Gastrocnemius medialis (tissue), 4 donors: Measurements from ENCODE around the gene EXOC6. TPM values are rescaled to one million over a fixed set of nuclear protein-coding genes. Genes with fewer than 3 reads are reported as not detected.

Source experiments
- ATAC-seq, 2 donors: fragments of 150-250 bp; one replicate each; pipeline ENCODE4 v1.9.1; 2016
- DNase-seq, 2 donors: peaks; one replicate each; pipeline ENCODE4 v3.0.0-alpha.2; 2019
- H3K27ac ChIP-seq, 4 donors: fragments of 200-600 bp; sonication (generic); 1 replicate in 1 of 4; 2 replicates in 3 of 4; pipeline ENCODE4 v1.5.1; 2016 to 2018; ENCODE audit warnings: mild to moderate bottlenecking in 2 of 4, moderate library complexity in 1 of 4
- H3K27me3 ChIP-seq, 3 donors: fragments of 200-600 bp; sonication (generic) in 2 of 3; 1 replicate in 1 of 3; 2 replicates in 2 of 3; pipeline versions ENCODE4 v1.5.1 to v1.6.0; 2016 to 2019; ENCODE audit warnings: mild to moderate bottlenecking in 1 of 3, moderate library complexity in 1 of 3
- H3K36me3 ChIP-seq, 2 donors: fragments of 200-600 bp; sonication (generic) in 1 of 2; one replicate each; pipeline ENCODE4 v1.5.1; 2017 to 2018
- H3K4me1 ChIP-seq, 2 donors: fragments of 200-600 bp; sonication (generic) in 1 of 2; one replicate each; pipeline ENCODE4 v1.5.1; 2016 to 2017; ENCODE audit warnings: mild to moderate bottlenecking in 2 of 2
- H3K4me3 ChIP-seq, 4 donors: fragments of 200-600 bp; sonication (generic) in 3 of 4; 1 replicate in 1 of 4; 2 replicates in 3 of 4; pipeline ENCODE4 v1.5.1; 2016 to 2019; ENCODE audit warnings: mild to moderate bottlenecking in 2 of 4
- H3K9me3 ChIP-seq, 3 donors: fragments of 200-600 bp; sonication (generic) in 2 of 3; 1 replicate in 1 of 3; 2 replicates in 2 of 3; pipeline ENCODE4 v1.5.1; 2016 to 2019
- CTCF ChIP-seq, 5 experiments: fragments of 450-650 bp in 3 of 5; fragments of 200-600 bp in 2 of 5; sonication (generic) in 2 of 5; IDR thresholded peaks in 4 of 5; conservative IDR thresholded peaks in 1 of 5; 1 replicate in 4 of 5; 2 replicates in 1 of 5; pipeline ENCODE4 v1.5.1; 2016 to 2019; ENCODE audit warnings: antibody characterized with exemption in 5 of 5, mild to moderate bottlenecking in 3 of 5, moderate library complexity in 3 of 5
- POLR2A ChIP-seq, 2 donors: fragments of 450-650 bp; IDR thresholded peaks; one replicate each; pipeline ENCODE4 v1.6.1; 2017; ENCODE audit warnings: antibody characterized with exemption in 2 of 2, mild to moderate bottlenecking in 2 of 2, moderate library complexity in 2 of 2
- in situ Hi-C, 4 donors: fragments of 200-750 bp; cut with MboI; loops; one replicate each; pipeline versions ENCODE4 v1.15.0 to v1.8.0; 2017; ENCODE audit warnings: low sequenced_read_pairs in 4 of 4
- intact Hi-C: fragments of 100-400 bp; cut with DNase I; formaldehyde crosslinking; loops from one replicate; pipeline ENCODE4 v1.15.1; 2023; ENCODE audit warnings: low total_unique reads
- total RNA-seq, 4 donors: library from RNA; depleted of rRNA; stranded (reverse); fragments of >200 nt; gene quantifications; one replicate each; pipeline versions ENCODE4 v1.1.0 to v1.2.3, GENCODE V29; 2016

Gene EXOC6
- total RNA-seq, 4 donors from 2014 or later: 11.8 to 16.8 (median 14.6) TPM

DNA sequence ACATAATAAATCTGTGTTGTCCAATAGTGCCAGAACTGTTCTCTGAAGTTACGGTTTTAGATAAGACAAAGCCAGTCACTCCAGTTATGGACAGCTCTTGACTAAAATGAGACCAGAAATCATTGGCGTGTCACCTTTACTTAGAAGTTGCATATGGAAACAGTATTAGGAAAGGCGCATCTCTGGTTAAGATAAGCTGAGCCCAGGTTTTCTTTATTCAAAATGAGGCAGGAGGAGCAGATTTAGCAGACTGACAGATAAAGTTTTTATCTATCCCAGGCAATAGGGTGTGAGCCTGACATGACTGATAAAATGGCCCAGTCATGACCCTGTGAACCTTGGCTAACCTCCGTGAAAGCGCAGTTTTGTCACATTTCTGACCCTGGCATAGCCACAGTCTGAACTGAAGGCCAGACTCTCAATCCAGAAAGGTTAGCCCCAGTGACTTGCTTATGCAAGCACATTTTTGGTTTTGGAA is 229.6 kb downstream of the EXOC6 start:
- H3K4me1 ChIP-seq: peaks cover 7 to 16% of the 10 kb centered on the region in 2 donors
- ATAC-seq: no peak
- no peak overlapping the region for H3K27ac ChIP-seq
- TF ChIP-seq CTCF (IDR thresholded peaks at IDR 0.05 in 4 of 5, conservative IDR thresholded peaks at IDR 0.05 in 1 of 5) (no peak), POLR2A (IDR thresholded peaks at IDR 0.05) (no peak)
- DNase-seq: no peak
- H3K36me3 ChIP-seq: no peaks in the 10 kb centered on the region
- in situ Hi-C loops: loop anchor here in 1 of 4 donors (25.0 kb wide), 1 partner anchor 434 kb away; no protein-coding TSS in a partner anchor
- peaks cover 54 to 59% (median 58%) of the 10 kb centered on the region in 3 donors for H3K27me3 ChIP-seq
- intact Hi-C loops: loop anchor here (10.0 kb wide), 1 partner anchor 277 kb away; no protein-coding TSS in a partner anchor
- no peaks in the 10 kb centered on the region for H3K9me3 ChIP-seq
- H3K4me3 ChIP-seq: no peak overlapping the region

- in situ Hi-C loops (loop anchor here in 1 of 4 donors (25.0 kb wide), 1 partner anchor 432 kb away; no protein-coding TSS in a partner anchor), intact Hi-C loops (loop anchor here (10.0 kb wide), 1 partner anchor 275 kb away; no protein-coding TSS in a partner anchor)
- H3K36me3 ChIP-seq: no peaks in the 10 kb centered on the region
- no peak overlapping the region for H3K27ac ChIP-seq
- H3K27me3 ChIP-seq: peaks cover 35 to 42% (median 40%) of the 10 kb centered on the region in 3 donors
- H3K4me1 ChIP-seq: no peaks in the 10 kb centered on the region
- H3K4me3 ChIP-seq: no peak overlapping the region
- TF ChIP-seq CTCF (IDR thresholded peaks at IDR 0.05 in 4 of 5, conservative IDR thresholded peaks at IDR 0.05 in 1 of 5) (no peak), POLR2A (IDR thresholded peaks at IDR 0.05) (no peak)
- no peak for DNase-seq
- no peak for ATAC-seq
- H3K9me3 ChIP-seq: no peaks in the 10 kb centered on the region
Measured at GRCh38 chr10:93079663-93080349, 231.5 kb downstream of the EXOC6 start.

GRCh38 chr10:93080350-93081046 is 232.2 kb downstream of the EXOC6 start:
- in situ Hi-C loops: loop anchor here in 1 of 4 donors (25.0 kb wide), 1 partner anchor 432 kb away; no protein-coding TSS in a partner anchor
- Histone ChIP-seq H3K27me3 (peaks cover 28 to 35% (median 33%) of the 10 kb centered on the region in 3 donors), H3K4me1 (no peaks in the 10 kb centered on the region), H3K4me3 (no peak overlapping the region), H3K9me3 (no peaks in the 10 kb centered on the region), H3K27ac (no peak overlapping the region), H3K36me3 (no peaks in the 10 kb centered on the region)
- intact Hi-C loops: no loop called here
- TF ChIP-seq POLR2A (IDR thresholded peaks at IDR 0.05) (no peak), CTCF (IDR thresholded peaks at IDR 0.05 in 4 of 5, conservative IDR thresholded peaks at IDR 0.05 in 1 of 5) (peak; percentile 27 to 72 (median 51))
- DNase-seq: no peak
- ATAC-seq: no peak

- H3K4me1 ChIP-seq: no peaks in the 10 kb centered on the region
- no peak for TF ChIP-seq POLR2A (IDR thresholded peaks at IDR 0.05)
- TF ChIP-seq CTCF (IDR thresholded peaks at IDR 0.05 in 4 of 5, conservative IDR thresholded peaks at IDR 0.05 in 1 of 5): no peak
- ATAC-seq (no peak), DNase-seq (no peak)
- H3K36me3 ChIP-seq: no peaks in the 10 kb centered on the region
- intact Hi-C loops (no loop called here), in situ Hi-C loops (loop anchor here in 1 of 4 donors (25.0 kb wide), 1 partner anchor 431 kb away; no protein-coding TSS in a partner anchor)
- H3K4me3 ChIP-seq: no peak overlapping the region
- H3K27me3 ChIP-seq: peaks cover 20 to 28% (median 25%) of the 10 kb centered on the region in 3 donors
- H3K27ac ChIP-seq: no peak overlapping the region
- no peaks in the 10 kb centered on the region for H3K9me3 ChIP-seq
Measured at GRCh38 chr10:93081318-93081717, 233.0 kb downstream of the EXOC6 start.
